ENCODE measurements around the gene LEPR.

DNA sequence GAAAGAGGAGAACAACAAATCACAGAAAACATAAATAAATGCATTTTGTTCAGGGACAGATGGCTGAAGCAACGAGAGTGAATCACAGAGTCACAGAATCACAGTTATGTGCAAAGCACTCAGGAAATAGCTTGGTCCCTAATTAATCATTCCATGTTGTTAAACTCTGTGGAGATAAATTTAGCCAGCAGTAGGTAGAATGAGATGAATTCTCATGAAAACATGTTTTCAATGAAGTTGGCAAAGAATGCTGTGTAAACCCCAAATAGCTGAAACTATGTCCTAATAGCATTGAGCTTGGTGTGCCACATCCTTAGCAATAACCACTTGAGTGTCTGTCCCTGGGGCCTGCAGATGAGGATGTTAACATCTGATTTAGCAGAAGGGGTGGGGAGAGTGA is 20.4 kb downstream of the LEPR start:
- TF ChIP-seq EZH2 (optimal IDR thresholded peaks at IDR 0.05; ENCODE audit: low read depth, low read length) = no peak
- TF ChIP-seq, protein P1, sequence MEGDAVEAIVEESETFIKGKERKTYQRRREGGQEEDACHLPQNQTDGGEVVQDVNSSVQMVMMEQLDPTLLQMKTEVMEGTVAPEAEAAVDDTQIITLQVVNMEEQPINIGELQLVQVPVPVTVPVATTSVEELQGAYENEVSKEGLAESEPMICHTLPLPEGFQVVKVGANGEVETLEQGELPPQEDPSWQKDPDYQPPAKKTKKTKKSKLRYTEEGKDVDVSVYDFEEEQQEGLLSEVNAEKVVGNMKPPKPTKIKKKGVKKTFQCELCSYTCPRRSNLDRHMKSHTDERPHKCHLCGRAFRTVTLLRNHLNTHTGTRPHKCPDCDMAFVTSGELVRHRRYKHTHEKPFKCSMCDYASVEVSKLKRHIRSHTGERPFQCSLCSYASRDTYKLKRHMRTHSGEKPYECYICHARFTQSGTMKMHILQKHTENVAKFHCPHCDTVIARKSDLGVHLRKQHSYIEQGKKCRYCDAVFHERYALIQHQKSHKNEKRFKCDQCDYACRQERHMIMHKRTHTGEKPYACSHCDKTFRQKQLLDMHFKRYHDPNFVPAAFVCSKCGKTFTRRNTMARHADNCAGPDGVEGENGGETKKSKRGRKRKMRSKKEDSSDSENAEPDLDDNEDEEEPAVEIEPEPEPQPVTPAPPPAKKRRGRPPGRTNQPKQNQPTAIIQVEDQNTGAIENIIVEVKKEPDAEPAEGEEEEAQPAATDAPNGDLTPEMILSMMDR (IDR thresholded peaks at IDR 0.05; ENCODE audit: low read length) = no peak
